Myocyte (in vitro differentiated cells): Measurements from ENCODE around the gene EYA2. TPM values are rescaled to one million over a fixed set of nuclear protein-coding genes. Genes with fewer than 3 reads are reported as not detected.
"Not testable (repeated sequence)": the region's sequence is repeated elsewhere in the genome, so short reads cannot be mapped to it uniquely, and the experiment has no call there.

Experiments
- DNase-seq: peaks from one replicate; pipeline ENCODE4 v3.0.0-alpha.2; 2012; ENCODE audit warnings: low read depth
- total RNA-seq: library from RNA; depleted of rRNA; stranded (reverse); fragments of >200 nt; gene quantifications from 2 replicates; pipeline ENCODE4 v1.2.3, GENCODE V29; 2014

EYA2 gene
- total RNA-seq, 1 donor from 2014 or later, result not detected

GRCh38 chr20:46894971-46895905, 595 bp downstream of the EYA2 start:
- peak; percentile 22 for DNase-seq

GRCh38 chr20:46895906-46896242, 1.2 kb downstream of the EYA2 start:
- no peak for DNase-seq

- DNase-seq, result no peak
These were observed 2.8 kb downstream of the EYA2 start for GRCh38 chr20:46897328-46897880.

GRCh38 chr20:46898423-46898822, 3.8 kb downstream of the EYA2 start:
- no peak for DNase-seq

- DNase-seq, result no peak
These were observed 5.0 kb downstream of the EYA2 start for GRCh38 chr20:46899621-46900020.

- DNase-seq, result no peak
These were observed 5.4 kb downstream of the EYA2 start for GRCh38 chr20:46900086-46900485.

GRCh38 chr20:46900826-46901225, 6.2 kb downstream of the EYA2 start:
- DNase-seq, result no peak

GRCh38 chr20:46901638-46902037, 7.0 kb downstream of the EYA2 start:
- DNase-seq, result no peak

GRCh38 chr20:46903256-46903655, 8.6 kb downstream of the EYA2 start:
- no peak for DNase-seq

- DNase-seq, result no peak
These were observed 9.3 kb downstream of the EYA2 start for GRCh38 chr20:46903937-46904336.

- no peak for DNase-seq
These were observed 10.9 kb downstream of the EYA2 start for GRCh38 chr20:46905364-46906125.

- no peak for DNase-seq
These were observed 18.8 kb downstream of the EYA2 start for GRCh38 chr20:46913329-46914044.

GRCh38 chr20:46914789-46915379, 20.2 kb downstream of the EYA2 start:
- DNase-seq, result peak; percentile 9

GRCh38 chr20:46915575-46916257, 21.1 kb downstream of the EYA2 start:
- no peak for DNase-seq

- DNase-seq, result no peak
These were observed 21.6 kb downstream of the EYA2 start for GRCh38 chr20:46916258-46916603.

GRCh38 chr20:46917155-46917554, 22.5 kb downstream of the EYA2 start:
- DNase-seq, result no peak

- no peak for DNase-seq
These were observed 25.5 kb downstream of the EYA2 start for GRCh38 chr20:46920114-46920513.

GRCh38 chr20:46922841-46923240, 28.2 kb downstream of the EYA2 start:
- DNase-seq, result not testable (repeated sequence)

- no peak for DNase-seq
These were observed 28.9 kb downstream of the EYA2 start for GRCh38 chr20:46923550-46923949.

GRCh38 chr20:46928580-46929132, 34.0 kb downstream of the EYA2 start:
- no peak for DNase-seq
